Measurements from ENCODE around the gene TP53AIP1. TPM values are rescaled to one million over a fixed set of nuclear protein-coding genes. Genes with fewer than 3 reads are reported as not detected.

TP53AIP1 gene
- total RNA-seq, 3 donors from 2014 or later (not counting 1 experiment from before 2014, with no cell fraction given), result not detected

- intact Hi-C loops (cut with micrococcal nuclease), result no loop called here
- Mint-ChIP-seq H3K27ac (no peak overlapping the region), H3K4me3 (no peak overlapping the region), H3K4me1 (no peaks in the 10 kb centered on the region), H3K27me3 (ENCODE audit: low read depth in 2 of 2) (peaks cover 55 to 76% of the 10 kb centered on the region in 2 donors), H3K36me3 (no peaks in the 10 kb centered on the region), H3K9me3 (no peaks in the 10 kb centered on the region)
- H3K27me3 ChIP-seq (ENCODE audit: control insufficient read depth, insufficient read depth, low read length), result peaks cover 4% of the 10 kb centered on the region
- H3K9me3 ChIP-seq (ENCODE audit: control insufficient read depth, insufficient read depth, low read length), result no peaks in the 10 kb centered on the region
- H3K4me3 ChIP-seq (ENCODE audit: low read length), result no peak overlapping the region
- 90% methylated on average over 1 of the region's 1 CpG for WGBS (ENCODE audit: insufficient coverage)
- DNase-seq (no peak), ATAC-seq (no peak)
- no peak for TF ChIP-seq CTCF (IDR thresholded peaks at IDR 0.05)
- no peaks in the 10 kb centered on the region for H3K36me3 ChIP-seq (ENCODE audit: control insufficient read depth, insufficient read depth, low read length)
- H3K27ac ChIP-seq (ENCODE audit: low read length), result no peak overlapping the region
- H3K4me1 ChIP-seq (ENCODE audit: control insufficient read depth, insufficient read depth, low read length), result peaks cover 6% of the 10 kb centered on the region
Observed at GRCh38 chr11:128897826-128898225, 44.8 kb downstream of the TP53AIP1 start.

GRCh38 chr11:128896356-128896755, 46.3 kb downstream of the TP53AIP1 start:
- Histone ChIP-seq H3K27me3 (ENCODE audit: control insufficient read depth, insufficient read depth, low read length) (peaks cover 11% of the 10 kb centered on the region), H3K4me1 (ENCODE audit: control insufficient read depth, insufficient read depth, low read length) (peaks cover 15% of the 10 kb centered on the region), H3K9me3 (ENCODE audit: control insufficient read depth, insufficient read depth, low read length) (no peaks in the 10 kb centered on the region), H3K4me3 (ENCODE audit: low read length) (no peak overlapping the region), H3K27ac (ENCODE audit: low read length) (no peak overlapping the region), H3K36me3 (ENCODE audit: control insufficient read depth, insufficient read depth, low read length) (no peaks in the 10 kb centered on the region)
- Mint-ChIP-seq H3K9me3 (no peaks in the 10 kb centered on the region), H3K4me3 (no peak overlapping the region), H3K27ac (no peak overlapping the region), H3K36me3 (no peaks in the 10 kb centered on the region), H3K4me1 (peaks cover 0 to 10% of the 10 kb centered on the region in 2 donors), H3K27me3 (ENCODE audit: low read depth in 2 of 2) (peaks cover 58 to 74% of the 10 kb centered on the region in 2 donors)
- TF ChIP-seq CTCF (IDR thresholded peaks at IDR 0.05), result no peak
- no peak for DNase-seq
- ATAC-seq, result no peak
- 72% methylated on average over 2 of the region's 2 CpGs for WGBS (ENCODE audit: insufficient coverage)
- intact Hi-C loops (cut with micrococcal nuclease), result no loop called here

- Mint-ChIP-seq H3K4me3 (no peak overlapping the region), H3K27me3 (ENCODE audit: low read depth in 2 of 2) (peaks cover 63 to 67% of the 10 kb centered on the region in 2 donors), H3K27ac (no peak overlapping the region), H3K36me3 (no peaks in the 10 kb centered on the region), H3K4me1 (peaks cover 5 to 17% of the 10 kb centered on the region in 2 donors), H3K9me3 (no peaks in the 10 kb centered on the region)
- no peaks in the 10 kb centered on the region for H3K36me3 ChIP-seq (ENCODE audit: control insufficient read depth, insufficient read depth, low read length)
- H3K9me3 ChIP-seq (ENCODE audit: control insufficient read depth, insufficient read depth, low read length), result no peaks in the 10 kb centered on the region
- peaks cover 16% of the 10 kb centered on the region for H3K27me3 ChIP-seq (ENCODE audit: control insufficient read depth, insufficient read depth, low read length)
- WGBS (ENCODE audit: insufficient coverage), result 90% methylated on average over 9 of the region's 9 CpGs
- ATAC-seq (no peak), DNase-seq (no peak)
- peaks cover 22% of the 10 kb centered on the region for H3K4me1 ChIP-seq (ENCODE audit: control insufficient read depth, insufficient read depth, low read length)
- H3K27ac ChIP-seq (ENCODE audit: low read length), result no peak overlapping the region
- no peak for TF ChIP-seq CTCF (IDR thresholded peaks at IDR 0.05)
- intact Hi-C loops (cut with micrococcal nuclease), result no loop called here
- no peak overlapping the region for H3K4me3 ChIP-seq (ENCODE audit: low read length)
Observed at GRCh38 chr11:128895526-128895925, 47.1 kb downstream of the TP53AIP1 start.

- DNase-seq (no peak), ATAC-seq (no peak)
- Mint-ChIP-seq H3K9me3 (no peaks in the 10 kb centered on the region), H3K4me1 (peaks cover 6 to 17% of the 10 kb centered on the region in 2 donors), H3K36me3 (no peaks in the 10 kb centered on the region), H3K27me3 (ENCODE audit: low read depth in 2 of 2) (peaks cover 62 to 65% of the 10 kb centered on the region in 2 donors), H3K27ac (no peak overlapping the region), H3K4me3 (no peak overlapping the region)
- Histone ChIP-seq H3K36me3 (ENCODE audit: control insufficient read depth, insufficient read depth, low read length) (no peaks in the 10 kb centered on the region), H3K27ac (ENCODE audit: low read length) (no peak overlapping the region), H3K27me3 (ENCODE audit: control insufficient read depth, insufficient read depth, low read length) (peaks cover 25% of the 10 kb centered on the region), H3K4me3 (ENCODE audit: low read length) (no peak overlapping the region), H3K9me3 (ENCODE audit: control insufficient read depth, insufficient read depth, low read length) (no peaks in the 10 kb centered on the region), H3K4me1 (ENCODE audit: control insufficient read depth, insufficient read depth, low read length) (peaks cover 29% of the 10 kb centered on the region)
- TF ChIP-seq CTCF (IDR thresholded peaks at IDR 0.05), result no peak
- intact Hi-C loops (cut with micrococcal nuclease), result no loop called here
- 85% methylated on average over 6 of the region's 6 CpGs for WGBS (ENCODE audit: insufficient coverage)
Observed at GRCh38 chr11:128894685-128895084, 48.0 kb downstream of the TP53AIP1 start.
